Measurements from ENCODE around the gene SMAD7.

- TF ChIP-seq CTCF (IDR thresholded peaks at IDR 0.05) (no peak), POLR2A (IDR thresholded peaks at IDR 0.05) (peak; percentile 0 to 41)
Measured at GRCh38 chr18:48949050-48949605, 1.6 kb downstream of the SMAD7 start.
